Forelimb muscle (tissue), 1 donor: ENCODE data around the gene TACR1. TPM values are rescaled to one million over a fixed set of nuclear protein-coding genes. Genes with fewer than 3 reads are reported as not detected.
"Not testable (repeated sequence)": the region's sequence is repeated elsewhere in the genome, so short reads cannot be mapped to it uniquely, and the experiment has no call there.

Experiments
- DNase-seq: peaks from one replicate; pipeline ENCODE4 v3.0.0-alpha.2; 2013; ENCODE audit warnings: low read depth
- polyA plus RNA-seq: library from polyadenylated mRNA; unstranded; fragments of 120-200 nt; gene quantifications from one replicate; pipeline ENCODE4 v1.2.1, GENCODE V29; 2013; ENCODE audit not compliant: insufficient read length

Gene TACR1
- polyA plus RNA-seq, 1 donor: 0.40 TPM

DNA sequence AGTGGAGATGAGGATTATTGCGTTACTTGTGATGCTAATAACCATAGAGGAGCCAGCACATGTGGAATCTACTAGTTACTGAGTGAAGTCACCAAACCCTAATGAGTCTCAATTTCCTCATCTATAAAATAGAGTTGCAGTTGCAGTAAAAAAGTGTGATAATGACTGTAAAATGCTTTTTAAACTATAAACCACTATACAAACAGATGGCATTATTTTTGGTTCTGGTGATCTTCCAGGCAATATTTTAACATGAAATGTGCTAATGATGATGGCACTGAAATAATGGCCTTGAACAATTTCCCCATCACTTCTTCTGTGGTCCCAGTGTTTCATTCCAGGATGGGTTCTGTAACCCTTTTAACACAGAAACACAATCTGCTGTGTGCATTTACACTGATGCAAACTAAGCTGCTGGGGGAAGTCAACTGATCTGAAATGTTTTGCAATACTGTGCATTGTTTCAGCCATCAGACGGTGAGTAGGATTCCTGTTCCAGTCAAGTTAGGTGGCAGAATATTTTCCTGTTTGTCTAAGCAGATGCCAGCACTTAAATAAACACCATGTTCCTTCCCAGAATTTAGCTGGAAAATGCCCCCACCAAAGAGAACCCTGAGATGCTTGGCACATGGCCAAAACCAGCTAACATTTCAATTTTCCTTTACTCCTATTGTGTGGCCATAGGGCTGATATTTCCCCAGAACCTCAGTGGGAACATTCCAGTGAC, 52.6 kb downstream of the TACR1 start:
- no peak for DNase-seq

DNA sequence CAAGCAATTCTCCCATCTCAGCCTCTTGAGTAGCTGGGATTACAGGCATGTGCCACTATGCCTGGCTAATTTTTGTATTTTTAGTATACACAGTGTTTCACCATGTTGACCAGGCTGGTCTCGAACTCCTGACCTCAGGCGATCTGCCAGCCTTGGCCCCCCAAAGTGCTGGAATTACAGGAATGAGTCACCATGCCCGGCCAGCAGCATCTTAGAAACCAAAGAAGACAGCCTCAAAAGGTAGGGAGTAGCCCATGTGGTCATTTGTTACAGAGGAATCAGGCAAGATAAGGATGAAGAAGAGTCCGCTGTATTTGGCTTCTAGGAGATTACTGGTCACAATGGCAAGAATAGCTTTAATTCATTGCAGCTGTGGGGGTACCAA, 53.1 kb downstream of the TACR1 start:
- DNase-seq: not testable (repeated sequence)

DNA sequence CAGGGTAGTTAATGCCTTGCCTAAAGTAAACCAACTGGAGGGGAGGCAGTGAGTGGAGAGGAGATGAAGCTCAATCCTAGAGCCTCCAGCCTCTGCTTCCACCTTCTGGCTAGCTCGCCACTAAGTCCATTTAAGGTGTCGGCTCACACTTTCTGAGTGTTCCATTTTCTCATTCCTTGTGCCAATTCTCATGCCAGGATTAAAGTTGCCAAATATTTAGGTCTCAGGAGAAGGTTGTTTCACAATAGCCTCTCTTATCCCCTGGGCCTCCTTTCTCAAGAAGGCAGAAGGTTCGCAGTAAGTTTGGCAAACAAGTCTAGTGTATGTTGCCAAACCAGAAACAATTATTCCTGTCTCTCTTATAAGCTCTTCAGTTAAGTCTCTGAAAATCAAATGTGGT, 57.2 kb downstream of the TACR1 start:
- DNase-seq: no peak

DNA sequence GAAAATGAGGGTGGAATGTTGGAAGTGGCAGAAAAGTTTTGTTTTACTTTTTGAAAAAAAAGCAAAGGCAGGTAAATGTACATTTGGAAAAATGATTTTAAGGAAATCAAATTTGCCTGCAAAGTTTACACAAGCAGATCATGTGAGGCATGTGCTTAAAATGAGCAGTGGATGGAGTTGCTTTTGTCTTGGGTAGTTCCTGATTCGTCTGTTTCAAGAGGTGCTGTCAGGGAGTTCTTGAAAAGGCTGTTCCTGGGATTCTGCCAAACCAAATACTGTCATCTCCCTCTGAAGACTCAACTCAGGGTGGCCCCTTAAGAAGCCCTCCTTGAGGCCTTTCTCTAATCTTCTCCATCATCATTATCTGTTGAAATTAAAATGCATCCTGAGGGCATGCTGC, 59.0 kb downstream of the TACR1 start:
- DNase-seq: no peak

DNA sequence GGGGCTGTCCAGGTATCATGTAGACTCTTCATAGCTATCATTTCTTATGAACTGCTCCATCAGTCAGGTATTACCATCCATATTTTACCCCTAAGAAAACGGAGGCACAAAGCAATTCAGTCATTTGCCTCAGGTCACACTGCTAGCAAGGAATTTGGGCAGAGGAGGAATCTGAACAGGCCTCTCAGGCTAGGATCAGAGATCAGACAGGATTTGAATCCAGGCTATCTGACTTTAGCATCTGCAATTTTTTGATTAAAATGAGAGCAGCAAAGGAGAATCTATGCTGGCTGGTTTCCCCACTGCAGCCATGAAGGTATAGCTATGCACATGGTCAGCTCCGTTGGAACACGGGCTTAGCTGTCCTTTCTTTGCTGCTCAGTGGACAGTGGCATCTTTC, 60.1 kb downstream of the TACR1 start:
- no peak for DNase-seq

DNA sequence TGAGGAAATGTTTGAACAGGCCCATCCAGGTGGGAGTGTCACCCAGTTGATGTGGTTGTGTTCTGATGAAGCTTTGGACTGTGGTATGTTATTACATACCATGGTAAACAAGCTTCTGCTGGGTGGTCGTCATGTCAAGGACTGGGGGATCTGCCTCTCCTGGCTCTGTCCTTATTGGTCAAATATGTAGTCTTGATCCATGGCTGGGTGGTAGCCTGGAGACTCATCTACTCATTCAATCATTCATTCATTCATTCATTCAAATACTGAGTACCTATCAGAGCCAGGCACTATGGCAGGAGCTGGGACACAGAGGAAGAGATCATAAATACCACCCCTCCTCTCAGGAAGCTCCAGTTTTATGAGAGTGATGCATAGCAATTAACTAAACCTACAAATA, 60.8 kb downstream of the TACR1 start:
- no peak for DNase-seq

DNA sequence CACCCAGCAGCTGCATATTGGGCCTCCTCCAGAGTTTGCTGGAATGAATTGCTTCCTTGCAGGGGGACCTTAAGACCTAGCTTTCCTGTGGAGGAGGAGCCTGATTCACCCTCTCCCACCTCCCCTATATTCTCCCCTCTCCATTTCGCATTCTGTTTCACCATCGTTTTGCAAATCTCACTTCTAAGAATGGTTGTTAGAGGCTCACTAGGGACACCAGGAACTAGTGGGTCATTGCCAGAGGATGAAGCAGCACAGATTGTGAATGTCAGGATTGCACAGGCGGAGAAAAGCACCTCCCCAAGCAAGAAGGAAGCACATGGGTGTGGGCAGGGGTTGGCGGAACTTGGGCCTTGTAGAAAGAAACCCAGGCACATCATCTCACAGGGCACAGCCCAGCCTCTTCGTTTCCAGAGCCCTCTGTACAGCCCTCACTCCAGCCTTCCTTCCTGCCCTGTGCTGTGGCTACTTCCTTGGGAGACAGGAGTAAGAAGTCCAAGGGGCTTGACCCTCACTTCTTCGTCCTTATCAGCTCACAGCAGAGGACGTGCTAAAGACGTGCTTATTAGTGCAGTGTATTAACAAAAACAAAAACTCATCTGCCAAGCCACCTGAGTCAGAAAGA, 63.4 kb downstream of the TACR1 start:
- DNase-seq: no peak

DNA sequence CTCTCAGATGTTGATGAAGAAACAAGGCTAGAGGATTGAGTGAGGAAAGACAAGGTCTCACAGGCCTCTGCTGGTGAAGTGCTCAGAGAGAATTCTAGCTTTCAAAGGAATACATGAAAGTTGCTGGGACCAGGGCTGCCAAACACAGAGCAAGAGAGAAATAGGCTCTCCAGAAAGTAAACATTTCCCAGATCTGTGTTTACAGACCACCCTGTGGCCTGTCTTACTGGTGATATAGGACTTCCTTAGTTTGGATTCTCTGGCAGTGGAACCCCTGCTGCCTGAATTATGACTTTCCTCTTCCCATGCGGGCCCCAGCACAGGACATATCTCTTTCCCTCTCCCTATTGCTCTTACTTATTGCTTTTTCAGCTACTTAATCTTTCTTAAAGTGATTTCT, 64.5 kb downstream of the TACR1 start:
- DNase-seq: no peak

DNA sequence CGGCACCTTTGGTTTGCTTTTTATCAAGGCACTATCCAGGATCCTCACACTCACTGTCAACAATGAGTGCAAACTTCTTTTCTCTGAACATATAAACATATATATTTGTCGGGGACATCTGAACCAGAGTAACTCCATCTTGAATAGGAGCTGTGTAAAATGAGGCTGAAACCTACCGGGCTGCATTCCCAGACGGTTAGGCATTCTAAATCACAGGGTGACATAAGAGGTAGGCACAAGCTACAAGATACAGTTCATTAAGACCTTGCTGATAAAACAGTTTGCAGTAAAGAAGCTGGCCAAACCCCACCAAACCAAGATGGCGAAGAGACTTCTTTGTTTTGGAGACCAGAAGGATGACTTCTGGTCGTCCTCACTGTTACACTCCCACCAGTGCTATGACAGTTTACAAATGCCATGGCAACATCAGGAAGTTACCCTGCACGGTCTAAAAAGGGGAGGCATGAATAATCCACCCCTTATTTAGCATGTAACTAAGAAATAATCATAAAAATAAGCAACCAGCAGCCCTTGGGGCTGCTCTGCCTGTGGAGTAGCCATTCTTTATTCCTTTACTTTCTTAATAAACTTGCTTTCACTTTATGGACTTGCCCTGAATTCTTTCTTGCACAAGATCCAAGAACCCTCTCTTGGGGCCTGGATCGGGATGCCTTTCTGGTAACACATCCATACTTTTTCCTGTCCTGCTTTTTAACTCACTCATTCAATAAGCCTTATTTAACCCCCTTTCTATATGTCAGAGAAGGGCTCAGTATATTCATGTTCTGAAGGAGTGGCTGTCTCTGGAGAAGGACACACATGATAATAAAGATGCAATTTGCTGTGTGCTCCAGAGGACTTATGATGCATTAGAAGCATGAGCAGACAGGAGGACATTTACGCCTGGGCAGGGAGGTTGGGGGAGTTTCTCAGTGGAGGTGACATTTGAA, 65.4 kb downstream of the TACR1 start:
- no peak for DNase-seq

DNA sequence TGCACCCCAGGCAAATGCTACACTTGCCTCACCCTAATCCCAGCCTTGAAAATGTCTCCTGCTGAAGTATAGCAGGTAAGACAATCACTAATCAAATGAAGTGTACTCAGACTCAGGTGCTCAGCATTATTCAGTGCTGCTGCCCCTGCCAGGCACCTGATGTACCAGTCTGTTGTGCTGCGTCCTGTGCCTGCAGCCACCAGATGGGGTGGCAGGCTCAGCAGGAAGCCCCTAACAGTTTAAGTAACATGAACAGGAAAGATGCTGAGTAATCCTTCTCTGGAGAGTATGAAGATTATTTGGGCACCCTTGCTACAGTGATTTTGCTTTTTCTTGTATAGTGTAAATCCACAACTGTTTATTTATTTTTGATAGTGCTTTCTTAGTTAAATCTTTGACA, 69.1 kb downstream of the TACR1 start:
- no peak for DNase-seq

DNA sequence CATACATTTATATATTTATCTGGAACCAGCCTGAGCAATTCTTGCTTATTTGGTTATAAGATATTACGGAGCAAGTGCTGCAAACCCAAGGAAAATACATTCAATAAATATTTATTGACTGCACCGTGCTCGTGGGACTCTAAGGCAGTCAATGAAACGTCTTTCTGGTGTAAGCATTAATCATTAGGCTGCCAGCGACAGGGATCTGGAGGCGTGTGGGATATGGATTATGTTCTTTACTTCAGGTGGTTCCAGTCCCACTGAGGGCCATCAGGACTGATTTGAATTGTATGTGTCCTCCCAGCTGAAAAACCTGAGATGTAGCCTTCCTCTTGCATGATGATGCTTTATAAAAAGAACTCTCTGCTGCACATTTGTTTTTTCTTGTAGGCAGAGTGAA, 75.4 kb downstream of the TACR1 start:
- DNase-seq: no peak

DNA sequence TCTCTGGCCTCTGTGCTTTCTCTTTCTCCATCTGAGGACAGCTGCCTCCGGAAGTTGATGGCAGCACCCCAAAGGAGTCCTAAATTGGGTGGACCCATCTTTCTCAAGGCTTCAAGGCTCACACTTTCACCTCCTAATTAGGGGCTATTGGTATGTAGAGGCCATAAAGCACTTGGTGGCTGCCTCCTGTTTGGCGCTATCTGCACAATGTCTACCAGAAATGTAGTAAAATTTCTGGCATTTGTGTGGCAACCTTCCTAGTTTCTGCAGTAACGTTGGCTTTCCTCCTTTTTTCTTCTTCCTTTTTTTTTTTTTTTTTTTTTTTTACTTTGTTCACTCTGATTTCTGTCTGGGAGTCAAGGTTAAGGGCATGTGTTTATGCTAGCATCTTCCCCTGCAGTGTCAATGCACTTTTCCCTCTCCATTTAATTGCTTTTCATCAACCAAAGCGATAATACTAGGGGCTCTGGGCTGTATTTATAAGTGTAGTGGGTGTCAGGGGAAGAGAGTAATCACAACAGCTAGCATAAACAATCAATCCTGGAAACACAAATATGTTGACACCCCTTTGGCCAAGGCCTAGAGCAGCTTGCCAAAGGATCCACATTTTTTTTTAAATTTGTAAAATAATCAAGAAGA, 86.0 kb downstream of the TACR1 start:
- DNase-seq: no peak

DNA sequence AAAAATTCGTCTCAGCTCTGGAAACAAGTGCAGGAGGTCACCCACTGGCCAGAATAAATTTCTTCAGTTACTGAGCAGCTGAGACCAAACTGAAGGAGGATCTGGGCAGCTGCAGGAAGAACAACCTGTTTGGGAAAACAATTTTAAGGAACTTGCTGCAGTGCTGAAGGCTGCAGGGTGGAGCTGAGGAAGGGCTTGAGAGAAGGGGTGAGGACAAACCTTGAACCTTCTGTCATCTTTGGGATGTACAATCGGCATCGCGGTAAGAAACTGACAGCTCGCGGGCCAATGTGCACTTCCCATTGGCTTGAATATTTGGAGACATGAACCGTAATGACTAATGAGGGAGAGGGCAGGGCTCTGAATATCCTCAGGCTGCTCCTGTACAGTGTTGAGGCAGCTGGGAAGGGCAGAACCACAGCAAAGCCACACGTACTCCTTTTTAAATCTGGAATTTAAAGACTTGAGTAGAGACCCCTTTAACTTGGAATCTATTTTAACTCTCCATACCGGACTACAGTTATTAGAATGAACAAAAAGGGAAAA, 90.3 kb downstream of the TACR1 start:
- DNase-seq: no peak

DNA sequence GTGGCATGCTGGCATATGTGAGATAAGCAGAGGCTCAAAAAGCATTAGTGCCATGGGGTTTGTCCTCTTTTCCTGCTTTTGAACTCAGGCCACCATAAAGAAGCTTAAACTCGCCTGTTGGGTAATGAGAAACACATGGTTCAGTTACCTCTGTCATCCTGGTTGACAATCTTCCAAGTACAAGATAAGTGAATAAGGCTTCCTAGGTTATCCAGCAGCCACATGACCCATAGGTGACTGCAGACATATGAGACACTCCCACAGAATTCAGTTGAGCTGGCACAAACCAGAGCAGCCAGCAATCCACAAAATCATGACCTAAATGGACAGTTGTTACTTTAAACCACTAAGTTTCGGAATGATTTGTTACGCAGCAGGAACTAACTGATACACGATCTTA, 97.3 kb downstream of the TACR1 start:
- no peak for DNase-seq

DNA sequence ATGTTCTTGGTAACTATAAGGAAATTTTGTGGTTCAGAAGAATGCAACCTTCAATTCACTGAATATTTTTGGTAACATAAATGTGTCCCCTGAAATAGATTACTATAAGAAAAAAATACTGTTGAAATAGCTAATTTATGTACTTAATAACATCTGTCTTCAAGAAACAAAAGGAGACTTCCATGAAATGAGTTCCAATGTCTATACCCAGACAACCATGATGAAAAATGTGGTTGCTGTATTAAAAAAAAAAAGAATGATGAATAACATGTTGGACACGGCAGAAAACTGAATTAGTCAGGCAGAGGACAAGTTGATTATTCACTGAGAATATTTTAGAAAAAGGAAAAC, 98.5 kb downstream of the TACR1 start:
- DNase-seq: no peak

DNA sequence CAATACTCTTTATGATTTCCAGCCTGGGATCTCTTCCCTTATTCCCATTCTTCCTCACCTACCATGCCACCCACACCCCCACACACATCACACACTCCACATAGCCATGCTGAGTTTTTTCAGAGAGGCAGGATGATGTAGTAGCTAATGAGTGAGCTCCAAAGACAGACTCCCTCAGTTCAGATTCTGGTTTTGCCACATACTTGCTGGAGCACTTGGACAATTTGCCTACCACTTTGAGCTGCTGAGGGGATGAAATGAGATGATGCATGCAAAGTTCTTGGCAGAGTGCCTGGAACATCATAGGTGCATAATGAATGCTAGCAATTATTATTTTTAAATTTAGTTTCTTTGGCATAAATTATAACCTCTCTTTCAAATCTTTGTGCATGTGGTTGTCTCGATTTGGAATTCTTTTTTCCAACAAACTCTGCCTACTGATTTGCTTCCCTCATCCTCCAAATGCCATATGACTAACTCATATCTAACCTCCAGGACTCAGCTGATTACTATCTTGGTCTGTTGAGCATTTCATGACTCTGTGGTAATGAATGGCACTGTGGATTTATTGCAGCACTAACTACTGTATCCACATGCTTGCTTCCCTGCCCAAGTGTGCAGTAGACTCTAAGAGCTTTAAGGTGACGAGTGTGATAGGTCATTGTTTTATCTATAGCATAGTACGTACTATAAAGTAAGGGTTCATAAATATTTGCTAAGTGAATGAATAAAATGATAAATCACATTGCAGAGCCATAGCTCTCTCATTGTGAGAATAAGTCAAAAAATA, 99.1 kb downstream of the TACR1 start:
- DNase-seq: no peak

DNA sequence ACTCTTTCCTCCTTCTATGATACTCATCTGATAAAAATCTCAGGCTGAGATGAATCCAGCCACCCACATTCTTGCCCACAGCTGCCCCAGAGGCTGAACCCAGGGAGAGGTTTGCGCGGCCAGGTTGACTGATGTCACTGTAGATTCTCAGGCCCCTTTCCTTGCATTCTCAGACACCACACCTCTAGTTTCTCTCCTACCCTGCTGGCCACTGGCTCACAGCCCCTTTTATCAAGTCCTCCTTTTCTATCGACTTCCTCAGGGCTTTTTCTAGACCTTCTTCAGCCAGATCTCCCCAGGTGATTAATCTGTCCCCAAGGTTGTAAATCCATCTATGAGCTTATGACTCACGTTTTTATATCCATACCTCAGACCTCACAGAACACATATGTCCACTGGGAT, 99.8 kb downstream of the TACR1 start:
- DNase-seq: no peak

DNA sequence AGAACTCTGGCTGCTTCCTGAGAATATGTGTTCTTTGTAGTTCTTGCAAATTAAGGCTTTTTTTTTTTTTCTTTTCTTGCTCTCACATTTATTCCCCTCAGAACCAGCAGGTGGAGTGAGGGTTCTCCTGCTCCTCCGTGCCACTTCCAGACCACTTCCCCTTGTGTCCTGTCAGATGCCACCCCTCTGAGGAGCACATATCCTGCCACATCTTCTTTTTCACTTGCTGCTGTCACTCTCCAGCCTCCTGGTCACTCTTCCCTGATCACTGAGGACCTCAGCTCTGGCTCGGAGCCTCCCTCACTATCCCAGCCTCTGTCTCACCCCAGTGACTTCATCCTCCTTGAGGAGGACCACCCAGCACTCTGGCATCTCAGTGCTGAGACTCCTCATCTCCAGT, 100.5 kb downstream of the TACR1 start:
- no peak for DNase-seq

DNA sequence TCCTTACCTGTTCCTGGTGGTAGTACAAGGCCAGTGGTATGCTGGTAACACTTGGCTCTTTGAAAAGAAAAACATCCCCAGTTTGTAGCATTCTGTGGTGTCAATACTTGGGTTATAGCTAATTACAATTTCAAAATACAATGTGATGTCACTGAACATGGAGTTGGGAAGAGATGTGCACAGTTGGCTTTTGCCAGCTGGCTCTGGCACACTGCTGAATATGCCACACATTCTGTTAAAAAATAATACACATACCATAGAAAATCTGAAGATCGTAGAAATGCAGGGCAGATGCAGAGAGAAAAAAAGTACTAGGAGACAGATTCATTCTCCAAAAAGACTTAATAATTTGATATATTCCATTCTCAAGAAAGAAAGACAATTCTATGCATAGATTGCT, 101.5 kb downstream of the TACR1 start:
- no peak for DNase-seq

DNA sequence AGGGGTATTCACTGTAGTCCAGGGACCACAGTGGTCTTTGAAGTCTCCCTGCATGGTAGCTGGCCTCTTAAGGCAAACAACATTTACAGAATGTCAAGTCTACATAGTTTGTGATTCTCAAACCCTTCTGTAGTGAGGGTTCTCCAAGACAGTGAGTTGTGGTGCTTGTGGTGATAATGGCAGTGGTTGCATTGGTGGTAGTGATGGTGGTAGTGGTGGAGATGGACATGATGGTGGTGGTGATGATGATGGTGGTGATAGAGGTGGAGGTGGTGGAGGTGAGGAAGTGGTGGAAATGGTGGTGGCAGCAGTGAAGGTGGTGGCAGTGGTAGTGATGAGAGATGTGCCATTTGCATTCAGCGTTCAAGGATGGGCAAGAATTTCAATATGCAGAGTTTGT, 104.9 kb downstream of the TACR1 start:
- no peak for DNase-seq
